ENCODE data around the gene MTG1. TPM values are rescaled to one million over a fixed set of nuclear protein-coding genes. Genes with fewer than 3 reads are reported as not detected.
"Not testable (repeated sequence)": the region's sequence is repeated elsewhere in the genome, so short reads cannot be mapped to it uniquely, and the experiment has no call there.

The MTG1 gene
- total and polyA plus RNA-seq, 2 donors: 32.0 to 34.5 TPM

- 89% methylated on average over 13 of the region's 13 CpGs for WGBS
- Histone ChIP-seq H3K4me1 (ENCODE audit: insufficient read depth) (no peaks in the 10 kb centered on the region), H3K36me3 (ENCODE audit: insufficient read depth) (peaks cover 7% of the 10 kb centered on the region), H3K27ac (ENCODE audit: low read depth) (no peak overlapping the region), H3K4me3 (ENCODE audit: low read depth, low read length) (no peak overlapping the region)
- DNase-seq (ENCODE audit: extremely low spot score): no peak
Measured at GRCh38 chr10:133365461-133366129, 28.4 kb upstream of the MTG1 start.

DNA sequence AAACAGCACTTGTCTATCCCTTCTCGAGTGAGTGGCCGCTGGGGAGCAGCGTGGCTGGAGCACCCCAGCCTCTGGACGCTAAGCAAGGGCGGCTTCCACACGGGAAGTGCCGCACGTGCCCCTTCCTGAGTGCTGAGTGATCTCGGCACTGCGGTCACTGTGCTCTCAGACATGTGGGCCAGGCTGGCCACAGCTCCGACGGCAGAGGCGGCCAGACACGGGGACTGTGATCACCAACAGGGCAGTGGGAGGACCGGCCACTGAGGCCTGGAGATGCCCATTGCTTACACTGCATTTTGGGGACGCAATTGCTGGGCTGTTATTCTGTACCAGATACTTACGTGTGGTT lies 27.9 kb upstream of the MTG1 start:
- no peak overlapping the region for H3K27ac ChIP-seq (ENCODE audit: low read depth)
- H3K4me1 ChIP-seq (ENCODE audit: insufficient read depth): no peaks in the 10 kb centered on the region
- WGBS: 85% methylated on average over 17 of the region's 17 CpGs
- no peak overlapping the region for H3K4me3 ChIP-seq (ENCODE audit: low read depth, low read length)
- H3K36me3 ChIP-seq (ENCODE audit: insufficient read depth): peaks cover 7% of the 10 kb centered on the region
- no peak for DNase-seq (ENCODE audit: extremely low spot score)

DNA sequence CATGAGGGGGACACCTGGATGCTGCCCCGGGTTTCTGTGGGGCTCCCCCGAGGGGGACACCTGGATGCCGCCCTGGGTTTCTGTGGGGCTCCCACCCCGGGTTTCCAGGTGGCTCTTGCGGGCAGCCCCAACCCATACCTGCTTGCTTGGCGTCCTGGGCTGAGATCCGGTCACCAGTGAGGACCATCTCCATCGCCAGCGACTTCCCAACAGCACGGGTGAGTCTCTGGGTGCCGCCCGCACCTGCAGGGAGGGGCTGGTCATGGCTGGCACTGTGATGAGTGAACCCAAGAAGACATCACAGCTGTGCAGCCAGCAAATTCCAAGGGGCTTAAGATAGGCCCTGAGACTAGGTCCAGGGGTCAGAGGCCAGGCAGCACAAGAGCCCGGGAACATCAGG lies 27.2 kb upstream of the MTG1 start:
- H3K4me1 ChIP-seq (ENCODE audit: insufficient read depth): no peaks in the 10 kb centered on the region
- no peak for DNase-seq (ENCODE audit: extremely low spot score)
- H3K4me3 ChIP-seq (ENCODE audit: low read depth, low read length): no peak overlapping the region
- peaks cover 7% of the 10 kb centered on the region for H3K36me3 ChIP-seq (ENCODE audit: insufficient read depth)
- WGBS: 95% methylated on average over 13 of the region's 13 CpGs
- H3K27ac ChIP-seq (ENCODE audit: low read depth): no peak overlapping the region

- not testable (repeated sequence) for H3K4me3 ChIP-seq (ENCODE audit: low read depth, low read length); DNase-seq (ENCODE audit: extremely low spot score); H3K4me1 ChIP-seq (ENCODE audit: insufficient read depth); H3K36me3 ChIP-seq (ENCODE audit: insufficient read depth); H3K27ac ChIP-seq (ENCODE audit: low read depth)
- WGBS: 84% methylated on average over 4 of the region's 7 CpGs
Measured at GRCh38 chr10:133367461-133367860, 26.5 kb upstream of the MTG1 start.

DNA sequence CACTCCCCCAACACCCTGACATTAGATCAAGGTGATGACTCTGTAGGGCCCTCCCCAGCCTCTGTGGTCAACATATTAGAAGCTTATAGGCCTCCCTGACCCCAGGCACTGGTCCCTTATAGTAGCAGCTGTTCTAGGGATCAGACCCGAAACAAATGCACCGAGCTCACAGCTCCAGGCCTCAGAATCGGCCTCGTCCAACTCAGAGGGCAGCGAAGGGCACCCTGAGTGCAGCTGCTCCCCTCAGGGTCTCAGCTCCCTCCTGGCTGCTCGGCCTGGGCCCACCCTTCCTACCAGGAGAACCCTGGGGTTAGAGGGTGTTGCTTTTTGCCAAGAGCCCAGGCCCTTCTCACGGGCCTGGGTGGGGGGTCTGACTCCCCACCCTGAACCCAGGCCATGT lies 25.8 kb upstream of the MTG1 start:
- Histone ChIP-seq H3K4me1 (ENCODE audit: insufficient read depth) (no peaks in the 10 kb centered on the region), H3K36me3 (ENCODE audit: insufficient read depth) (peaks cover 3% of the 10 kb centered on the region), H3K27ac (ENCODE audit: low read depth) (no peak overlapping the region), H3K4me3 (ENCODE audit: low read depth, low read length) (no peak overlapping the region)
- 94% methylated on average over 7 of the region's 7 CpGs for WGBS
- DNase-seq (ENCODE audit: extremely low spot score): no peak

GRCh38 chr10:133370030-133370786 lies 23.7 kb upstream of the MTG1 start:
- 91% methylated on average over 24 of the region's 24 CpGs for WGBS
- DNase-seq (ENCODE audit: extremely low spot score): no peak
- H3K36me3 ChIP-seq (ENCODE audit: insufficient read depth): peaks cover 3% of the 10 kb centered on the region

DNA sequence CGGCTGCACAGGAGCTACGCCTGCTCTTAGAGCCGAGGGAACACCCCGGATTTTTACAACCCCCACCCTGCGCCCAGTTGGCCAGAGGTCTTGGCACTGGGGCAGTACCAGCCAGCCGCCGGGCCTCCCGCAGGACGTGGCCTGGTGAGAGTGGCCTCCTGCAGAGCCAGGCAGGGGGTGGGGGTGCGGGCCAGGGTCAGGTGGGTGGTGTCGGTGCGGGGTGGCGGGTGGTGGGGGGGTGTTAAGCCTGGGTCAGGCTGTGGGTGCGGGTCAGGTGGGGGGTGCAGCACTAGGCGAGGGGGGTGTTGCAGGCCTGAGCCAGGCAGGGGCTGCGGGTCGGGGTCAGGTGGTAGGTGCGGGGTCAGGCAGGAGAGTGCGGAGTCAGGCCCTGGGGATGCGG lies 21.4 kb upstream of the MTG1 start:
- H3K4me3 ChIP-seq (ENCODE audit: low read depth, low read length): peak overlapping the region; percentile 84
- H3K36me3 ChIP-seq (ENCODE audit: insufficient read depth): no peaks in the 10 kb centered on the region
- H3K4me1 ChIP-seq (ENCODE audit: insufficient read depth): no peaks in the 10 kb centered on the region
- no peak overlapping the region for H3K27ac ChIP-seq (ENCODE audit: low read depth)
- WGBS: 40% methylated on average over 20 of the region's 20 CpGs
- no peak for DNase-seq (ENCODE audit: extremely low spot score)

More at GRCh38 chr10:133370030-133370786, 23.7 kb upstream of the MTG1 start:
- no peaks in the 10 kb centered on the region for H3K4me1 ChIP-seq (ENCODE audit: insufficient read depth)
- no peak overlapping the region for H3K27ac ChIP-seq (ENCODE audit: low read depth)
- no peak overlapping the region for H3K4me3 ChIP-seq (ENCODE audit: low read depth, low read length)

- Histone ChIP-seq H3K4me1 (ENCODE audit: insufficient read depth) (no peaks in the 10 kb centered on the region), H3K27ac (ENCODE audit: low read depth) (peak within 1 kb of the TSS; percentile 76), H3K4me3 (ENCODE audit: low read depth, low read length) (peak within 1 kb of the TSS; percentile 84), H3K36me3 (ENCODE audit: insufficient read depth) (no peaks in the 10 kb centered on the region)
- DNase-seq (ENCODE audit: extremely low spot score): peak; percentile 73
- under 1% methylated on average over 89 of the region's 89 CpGs for WGBS
Measured at GRCh38 chr10:133373174-133374090, 20.5 kb upstream of the MTG1 start, which contains the start of gene ECHS1. Gene ECHS1 (minus strand): TSS chr10:133373354. CDS start chr10:133373333, 21 bp downstream.

DNA sequence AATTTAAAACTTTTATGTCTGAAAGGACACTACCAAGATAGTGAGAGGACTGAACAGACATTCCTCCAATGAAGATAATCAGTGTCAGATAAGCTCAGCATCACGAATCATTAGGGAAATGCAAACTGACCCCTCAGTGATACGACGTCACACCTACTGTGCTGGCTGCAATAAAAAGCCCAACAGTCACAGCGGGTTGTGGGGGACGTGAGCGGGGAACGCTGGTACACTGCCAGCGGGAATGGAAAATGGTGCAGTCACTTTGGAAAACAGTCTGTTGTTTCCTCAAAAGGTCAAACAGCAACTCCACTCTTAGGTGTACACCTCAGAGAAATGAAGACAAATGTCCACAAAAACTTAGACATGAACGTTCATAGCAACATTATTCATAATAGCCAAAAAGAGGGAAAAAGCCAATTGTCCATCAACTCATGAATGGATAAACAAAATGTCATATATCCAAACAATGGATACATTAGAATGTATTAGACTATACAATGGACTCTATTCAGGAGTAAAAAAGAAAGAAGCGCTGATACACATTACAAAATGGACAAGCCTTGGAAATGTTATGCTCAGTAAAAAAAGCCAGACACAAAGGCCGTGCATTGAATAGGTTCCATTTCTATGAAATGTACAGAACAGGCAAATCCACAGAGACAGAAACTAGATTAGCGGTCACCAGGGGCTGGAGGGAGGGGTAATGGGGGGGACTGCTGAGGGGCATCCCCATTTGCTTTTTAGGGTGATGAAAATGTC lies 18.4 kb upstream of the MTG1 start:
- no peak overlapping the region for H3K27ac ChIP-seq (ENCODE audit: low read depth)
- H3K4me3 ChIP-seq (ENCODE audit: low read depth, low read length): no peak overlapping the region
- WGBS: 67% methylated on average over 12 of the region's 12 CpGs
- H3K36me3 ChIP-seq (ENCODE audit: insufficient read depth): no peaks in the 10 kb centered on the region
- DNase-seq (ENCODE audit: extremely low spot score): no peak
- H3K4me1 ChIP-seq (ENCODE audit: insufficient read depth): no peaks in the 10 kb centered on the region

DNA sequence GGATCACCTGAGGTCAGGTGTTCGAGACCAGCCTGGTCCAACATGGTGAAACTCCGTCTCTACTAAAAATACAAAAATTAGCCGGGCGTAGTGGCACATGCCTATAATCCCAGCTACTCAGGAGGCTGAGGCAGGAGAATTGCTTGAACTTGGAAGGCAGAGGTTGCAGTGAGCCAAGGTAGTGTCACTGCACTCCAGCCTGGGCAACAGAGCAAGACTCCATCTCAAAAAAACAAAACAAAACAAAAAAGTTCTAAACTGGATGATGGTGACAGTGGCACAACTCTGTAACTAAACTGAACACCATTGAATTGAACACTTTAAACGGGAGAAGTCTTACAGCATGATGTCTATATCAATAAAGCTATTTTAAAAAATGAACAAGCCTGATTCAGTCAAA lies 17.8 kb upstream of the MTG1 start:
- not testable (repeated sequence) for DNase-seq (ENCODE audit: extremely low spot score); H3K27ac ChIP-seq (ENCODE audit: low read depth); H3K4me1 ChIP-seq (ENCODE audit: insufficient read depth); H3K4me3 ChIP-seq (ENCODE audit: low read depth, low read length); H3K36me3 ChIP-seq (ENCODE audit: insufficient read depth)
- WGBS: 91% methylated on average over 5 of the region's 5 CpGs

DNA sequence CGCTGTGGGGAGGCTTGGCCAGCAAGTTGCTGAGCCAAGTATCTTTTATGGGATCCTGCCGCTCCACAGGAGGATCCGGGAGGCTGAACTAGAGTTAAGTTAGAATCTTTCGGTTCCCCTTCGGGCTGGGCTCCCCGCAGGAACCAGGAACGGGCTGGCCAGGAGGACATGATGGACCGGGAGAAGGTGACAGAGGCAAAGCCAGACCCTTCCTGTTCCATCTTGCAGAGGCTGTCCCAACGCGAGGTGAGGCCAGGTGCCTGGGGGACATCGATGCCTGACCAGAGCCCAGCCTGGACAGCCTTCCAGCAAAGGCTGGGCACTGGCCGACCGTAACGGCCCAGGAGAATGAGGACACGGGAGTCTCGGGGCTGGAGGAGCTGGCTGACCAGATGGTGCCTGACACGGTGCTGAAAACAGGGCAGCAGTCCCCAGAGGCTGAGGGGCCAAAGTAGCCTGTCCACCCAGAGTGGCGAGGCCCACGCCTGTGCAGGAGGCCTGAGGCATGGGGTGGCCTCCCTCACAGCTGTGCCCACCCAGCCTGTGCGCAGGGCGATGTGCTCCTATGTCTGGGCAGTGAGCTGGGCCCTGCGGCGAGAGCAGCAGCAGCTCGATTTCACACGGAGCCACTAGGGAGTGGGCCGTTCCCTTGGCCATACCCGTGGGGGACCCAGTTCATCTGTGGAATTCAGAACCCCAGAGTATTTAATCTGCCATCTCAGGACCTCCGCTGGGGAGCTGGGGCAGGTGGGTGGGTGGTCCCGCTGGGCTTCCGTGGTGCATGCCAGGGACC lies 16.7 kb upstream of the MTG1 start:
- WGBS: 91% methylated on average over 30 of the region's 30 CpGs
- Histone ChIP-seq H3K4me3 (ENCODE audit: low read depth, low read length) (no peak overlapping the region), H3K4me1 (ENCODE audit: insufficient read depth) (no peaks in the 10 kb centered on the region), H3K27ac (ENCODE audit: low read depth) (no peak overlapping the region), H3K36me3 (ENCODE audit: insufficient read depth) (no peaks in the 10 kb centered on the region)
- no peak for DNase-seq (ENCODE audit: extremely low spot score)

- Histone ChIP-seq H3K4me1 (ENCODE audit: insufficient read depth) (no peaks in the 10 kb centered on the region), H3K4me3 (ENCODE audit: low read depth, low read length) (peak overlapping the region; percentile 79), H3K27ac (ENCODE audit: low read depth) (peak overlapping the region; percentile 40), H3K36me3 (ENCODE audit: insufficient read depth) (no peaks in the 10 kb centered on the region)
- 26% methylated on average over 20 of the region's 20 CpGs for WGBS
- DNase-seq (ENCODE audit: extremely low spot score): no peak
Measured at GRCh38 chr10:133377818-133378250, 16.1 kb upstream of the MTG1 start.

Data from urinary bladder (tissue), 4 donors.